Hematopoietic multipotent progenitor cell (in vitro differentiated cells): ENCODE results near the gene LMAN2L. TPM values are rescaled to one million over a fixed set of nuclear protein-coding genes. Genes with fewer than 3 reads are reported as not detected.

Experiments
- DNase-seq, 3 donors: peaks; one replicate each; pipeline ENCODE4 v3.0.0-alpha.2; 2011 to 2015; ENCODE audit warnings: low read depth in 2 of 3, low spot score in 2 of 3
- total RNA-seq: library from RNA; depleted of rRNA; stranded (reverse); fragments of >200 nt; gene quantifications from one replicate; pipeline ENCODE4 v1.2.3, GENCODE V29; 2012

The LMAN2L gene
- total RNA-seq, 1 donor, result 19.7 TPM

DNA sequence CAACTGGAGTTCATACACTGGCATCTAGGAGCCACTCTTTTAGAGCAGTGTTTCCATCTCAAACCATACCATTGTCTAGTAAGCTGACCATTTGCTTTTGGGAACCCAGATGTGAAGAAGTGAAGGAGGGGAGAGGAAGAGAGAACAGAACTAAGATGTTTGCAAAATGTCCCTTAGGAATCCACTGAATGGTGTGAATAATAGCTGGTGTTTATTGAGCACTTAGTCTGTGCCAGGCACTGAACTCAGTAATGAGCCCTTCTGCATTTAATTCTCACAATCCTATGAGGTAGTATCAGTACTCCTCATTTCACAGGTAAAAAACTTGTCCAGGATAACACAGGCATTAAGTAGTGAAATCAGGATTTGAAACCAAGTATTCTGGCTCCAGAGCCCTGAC lies 23.5 kb downstream of the LMAN2L start:
- no peak for DNase-seq

DNA sequence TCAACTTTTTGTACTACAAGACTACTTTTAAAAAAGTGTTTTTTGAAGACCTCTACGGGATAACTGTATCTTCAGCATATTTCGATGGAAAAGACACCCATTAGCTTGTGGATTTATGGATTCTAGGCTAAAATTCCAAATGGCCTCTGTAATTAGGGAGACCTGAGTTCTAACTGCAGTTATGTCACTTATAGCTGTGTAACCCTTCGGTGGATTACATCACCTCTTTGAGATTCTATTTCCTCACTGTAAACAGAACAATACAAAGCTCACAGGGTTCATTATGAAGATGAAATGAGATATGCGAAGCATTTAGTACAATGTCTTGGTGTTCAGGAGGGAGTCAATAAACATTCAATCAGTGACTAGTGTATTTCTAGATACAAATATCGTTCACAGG lies 24.2 kb downstream of the LMAN2L start:
- DNase-seq, result no peak

DNA sequence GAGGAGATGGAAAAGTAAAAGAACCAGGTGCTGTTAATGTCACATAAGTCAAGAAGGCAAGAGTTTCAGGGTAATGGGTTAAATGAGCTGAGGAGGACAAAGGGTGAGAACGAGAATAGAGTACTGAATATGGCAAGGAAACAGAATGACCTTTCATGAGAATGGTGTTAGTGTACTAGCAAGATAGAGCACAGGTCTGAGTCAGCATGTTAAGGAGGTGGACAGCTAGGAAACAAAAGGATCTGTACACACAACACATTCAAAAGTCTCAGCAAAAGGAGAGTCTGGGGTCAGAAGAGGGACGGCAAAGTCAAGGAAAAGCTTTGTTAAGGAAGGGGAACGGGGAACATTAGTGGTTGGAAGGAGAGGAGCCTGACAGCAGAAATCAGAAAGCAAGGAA lies 28.9 kb downstream of the LMAN2L start:
- no peak for DNase-seq

DNA sequence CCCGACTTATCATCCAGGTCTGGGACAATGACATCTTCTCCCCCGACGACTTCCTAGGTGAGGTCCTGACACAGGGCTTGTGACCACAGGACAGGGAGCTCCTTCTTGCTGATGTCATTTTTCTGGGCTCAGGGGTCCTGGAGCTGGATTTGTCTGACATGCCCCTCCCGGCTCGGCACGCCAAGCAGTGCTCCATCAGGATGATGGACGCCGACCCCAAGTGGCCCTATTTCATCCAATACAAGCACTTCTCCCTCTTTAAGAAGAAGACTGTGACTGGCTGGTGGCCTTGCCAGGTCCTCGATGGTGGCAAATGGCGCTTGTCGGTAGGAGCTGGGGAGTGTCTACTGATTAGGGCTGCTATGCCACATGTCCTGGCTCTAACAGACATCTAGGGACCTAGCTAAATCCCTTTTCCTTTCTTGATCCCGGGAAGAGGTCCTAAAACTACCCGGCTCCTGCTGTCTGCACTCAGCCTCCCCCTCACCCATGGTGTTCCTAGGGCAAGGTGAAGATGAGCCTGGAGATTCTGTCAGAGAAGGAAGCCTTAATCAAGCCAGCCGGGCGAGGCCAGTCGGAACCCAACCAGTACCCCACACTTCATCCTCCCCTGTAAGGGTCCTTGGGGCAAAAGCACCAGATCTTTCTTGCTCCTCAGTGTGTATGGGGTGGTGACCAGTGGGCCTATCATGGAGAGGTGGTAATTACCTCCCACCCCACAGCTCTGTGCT lies 36.7 kb downstream of the LMAN2L start:
- no peak for DNase-seq

DNA sequence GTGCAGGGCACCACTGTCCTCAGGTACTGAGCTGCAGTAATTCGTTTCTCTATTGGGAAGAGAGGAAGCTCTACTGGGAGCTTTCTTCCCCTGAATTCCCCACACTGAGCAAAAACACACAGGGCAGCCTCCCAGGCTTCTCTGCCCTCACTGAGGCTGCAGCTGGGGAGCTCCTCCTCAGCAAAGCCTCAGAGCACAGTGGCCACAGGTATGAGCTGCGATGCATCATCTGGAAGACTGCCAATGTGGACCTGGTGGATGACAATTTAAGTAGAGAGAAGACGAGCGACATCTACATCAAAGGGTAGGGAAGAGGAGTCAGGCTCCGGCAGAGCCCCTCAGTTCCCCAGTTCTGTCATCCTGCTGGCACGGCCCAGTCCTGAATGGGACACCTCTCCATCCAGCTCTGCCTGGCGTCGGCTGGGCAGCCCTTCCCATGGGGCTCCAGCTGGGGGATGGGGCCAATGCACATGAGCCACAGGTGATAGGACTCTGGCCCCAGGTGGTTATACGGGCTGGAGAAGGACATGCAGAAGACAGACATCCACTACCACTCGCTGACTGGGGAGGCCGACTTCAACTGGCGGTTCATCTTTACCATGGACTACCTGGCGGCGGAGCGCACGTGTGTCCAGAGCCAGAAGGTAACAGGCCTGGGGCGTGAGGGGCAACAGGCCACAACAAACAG lies 37.6 kb downstream of the LMAN2L start:
- DNase-seq, result no peak

DNA sequence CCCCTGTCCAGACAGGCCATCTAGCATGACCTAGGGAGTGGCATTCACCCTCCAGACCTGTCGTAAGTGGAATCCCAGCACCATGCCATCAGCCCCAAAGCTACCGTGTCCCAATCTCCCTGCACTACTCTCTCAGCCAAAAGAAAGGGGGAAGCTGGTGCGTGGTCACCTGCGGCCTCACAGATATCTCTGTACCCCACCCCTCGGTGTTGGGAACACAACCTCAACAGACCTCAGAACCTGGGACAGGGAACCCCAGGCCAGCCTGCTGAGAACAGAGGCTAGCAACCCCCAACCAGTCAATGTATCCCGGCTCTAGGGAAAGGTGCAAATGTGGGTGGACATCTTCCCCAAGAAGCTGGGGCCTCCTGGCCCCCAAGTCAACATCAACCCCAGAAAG lies 38.2 kb downstream of the LMAN2L start:
- no peak for DNase-seq

- DNase-seq, result no peak
Observed at GRCh38 chr2:96700086-96700485, 39.8 kb downstream of the LMAN2L start.

DNA sequence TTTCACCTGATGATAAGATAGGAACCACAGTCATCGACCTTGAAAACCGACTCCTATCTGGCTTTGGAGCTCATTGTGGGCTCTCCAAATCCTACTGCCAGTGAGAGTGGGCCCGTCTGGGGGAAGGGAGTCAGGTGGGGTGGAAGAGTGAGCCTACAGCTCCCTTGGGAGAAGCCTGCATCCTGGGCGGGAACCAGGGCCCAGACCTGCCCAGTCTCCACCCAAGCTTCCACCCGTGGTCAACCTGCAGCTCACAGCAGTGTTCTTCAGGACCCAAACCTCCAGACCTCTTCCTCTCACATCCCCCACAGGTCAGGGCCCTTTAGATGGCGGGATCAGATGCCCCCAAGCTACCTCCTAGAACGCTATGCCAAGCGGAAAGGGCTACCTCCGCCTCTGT lies 40.2 kb downstream of the LMAN2L start:
- DNase-seq, result no peak

GRCh38 chr2:96699021-96699420 lies 40.8 kb downstream of the LMAN2L start:
- no peak for DNase-seq

GRCh38 chr2:96698221-96698861 lies 41.5 kb downstream of the LMAN2L start:
- no peak for DNase-seq

DNA sequence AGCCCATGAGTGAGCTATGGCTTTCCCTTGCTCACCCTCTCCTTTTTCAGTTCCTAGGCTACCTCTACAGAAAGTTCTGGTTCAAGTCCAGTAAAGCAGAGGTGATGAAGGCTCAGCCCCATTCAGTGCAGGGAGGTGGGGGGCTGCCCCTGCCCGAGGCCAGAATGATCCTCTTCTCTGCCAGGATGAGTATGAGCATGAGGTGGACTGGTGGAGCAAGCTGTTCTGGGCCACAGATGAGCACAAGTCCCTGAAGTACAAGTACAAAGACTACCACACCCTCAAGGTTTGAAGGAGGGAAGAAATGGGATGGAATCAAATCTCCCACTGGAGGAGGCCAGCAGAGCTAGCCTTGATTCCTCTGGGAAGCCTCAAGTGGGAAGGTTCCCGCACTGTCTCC lies 42.4 kb downstream of the LMAN2L start:
- DNase-seq, result no peak

- no peak for DNase-seq
Observed at GRCh38 chr2:96695602-96696001, 44.3 kb downstream of the LMAN2L start.

DNA sequence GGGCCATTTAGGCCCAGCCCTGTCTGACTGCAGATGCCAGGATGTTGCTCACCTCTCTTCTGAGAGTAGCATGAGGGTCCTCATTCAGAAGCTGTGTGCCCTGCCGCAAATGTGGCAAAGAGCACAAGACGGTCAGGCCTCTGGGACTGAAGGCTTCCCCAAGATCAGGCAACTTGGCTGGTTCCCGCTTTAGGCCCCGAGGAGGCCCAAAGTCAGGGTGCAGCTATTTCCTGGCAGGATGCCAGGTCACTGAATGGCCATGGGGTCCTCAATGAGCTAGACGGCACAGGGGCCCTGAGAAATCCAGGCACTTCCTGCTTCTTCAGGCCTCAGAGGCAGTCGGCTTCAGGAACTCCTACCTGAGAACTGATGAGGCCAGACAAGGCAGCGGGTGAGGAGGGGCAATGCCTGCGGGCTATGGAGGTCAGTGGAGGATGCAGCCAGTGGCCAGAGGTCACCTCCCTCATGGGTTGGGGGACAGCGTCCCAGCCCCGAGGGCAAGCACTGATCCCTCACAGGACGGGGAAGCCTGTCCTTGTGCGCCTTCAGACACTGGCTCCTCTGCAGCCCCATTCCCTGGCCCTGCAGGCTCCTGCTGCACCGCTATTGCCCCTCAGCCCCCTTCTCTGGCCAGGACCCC lies 44.9 kb downstream of the LMAN2L start:
- peak in 1 of 3 donors; percentile 15 for DNase-seq

DNA sequence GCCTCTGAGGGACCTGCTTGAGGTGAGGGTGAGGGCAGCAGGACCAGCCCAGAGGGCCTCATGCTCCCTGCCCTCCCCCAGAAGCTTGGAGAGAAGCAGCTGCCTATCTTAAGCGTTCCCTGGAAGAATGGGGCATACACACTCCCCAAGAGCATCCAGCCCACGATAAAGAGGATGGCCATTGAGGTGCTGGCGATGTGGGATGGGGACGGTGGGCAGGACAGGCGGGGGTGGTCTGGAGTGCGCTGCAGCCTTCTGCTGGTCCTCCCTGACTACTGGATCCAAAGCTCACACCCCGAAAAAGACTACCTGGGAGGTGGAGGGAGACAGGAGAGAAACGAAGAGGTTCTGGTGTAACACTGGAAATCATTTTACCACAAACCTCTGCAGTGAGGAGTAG lies 45.6 kb downstream of the LMAN2L start:
- no peak for DNase-seq

DNA sequence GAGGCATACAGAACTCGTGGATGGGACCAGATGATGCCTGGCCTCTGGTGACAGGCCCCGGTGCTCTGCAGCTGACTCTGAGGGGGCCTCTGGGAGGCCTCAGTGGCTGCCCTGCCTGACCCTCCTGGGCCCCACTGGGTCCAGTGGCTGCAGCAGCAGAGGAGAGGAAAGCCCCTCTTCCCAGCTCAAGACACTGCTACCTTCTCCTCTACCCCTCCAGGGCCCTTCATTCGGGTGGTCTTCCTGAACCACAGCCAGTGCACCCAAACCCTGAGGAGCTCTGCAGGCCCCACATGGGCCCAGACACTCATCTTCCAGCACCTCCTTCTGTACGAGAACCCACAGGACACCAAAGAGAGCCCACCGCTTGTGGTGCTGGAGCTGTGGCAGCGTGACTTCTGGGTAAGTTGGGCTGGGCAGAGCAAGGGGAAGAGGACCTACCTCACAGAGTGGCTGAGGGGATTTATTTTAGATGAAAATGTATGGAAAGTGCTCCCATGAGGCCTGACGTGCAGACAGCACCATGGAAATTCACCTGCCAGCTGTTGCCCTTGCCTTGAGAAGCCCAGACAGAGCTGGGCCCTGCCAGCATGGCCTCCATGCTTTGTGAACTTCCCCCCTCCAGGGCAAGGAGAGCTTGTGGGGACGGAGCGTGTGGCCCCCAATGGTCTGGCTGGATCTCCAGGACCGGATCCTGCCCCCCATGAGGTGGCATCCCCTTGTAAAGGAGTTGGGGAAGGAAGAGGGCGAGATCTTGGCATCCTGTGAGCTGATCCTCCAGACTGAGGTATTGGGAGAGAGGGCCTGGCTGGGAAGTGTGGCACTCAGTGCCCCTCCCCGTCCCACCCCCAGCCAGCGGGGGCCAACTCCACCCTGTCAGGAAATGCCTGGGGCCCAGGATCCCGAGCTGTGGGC lies 46.3 kb downstream of the LMAN2L start:
- DNase-seq, result no peak

DNA sequence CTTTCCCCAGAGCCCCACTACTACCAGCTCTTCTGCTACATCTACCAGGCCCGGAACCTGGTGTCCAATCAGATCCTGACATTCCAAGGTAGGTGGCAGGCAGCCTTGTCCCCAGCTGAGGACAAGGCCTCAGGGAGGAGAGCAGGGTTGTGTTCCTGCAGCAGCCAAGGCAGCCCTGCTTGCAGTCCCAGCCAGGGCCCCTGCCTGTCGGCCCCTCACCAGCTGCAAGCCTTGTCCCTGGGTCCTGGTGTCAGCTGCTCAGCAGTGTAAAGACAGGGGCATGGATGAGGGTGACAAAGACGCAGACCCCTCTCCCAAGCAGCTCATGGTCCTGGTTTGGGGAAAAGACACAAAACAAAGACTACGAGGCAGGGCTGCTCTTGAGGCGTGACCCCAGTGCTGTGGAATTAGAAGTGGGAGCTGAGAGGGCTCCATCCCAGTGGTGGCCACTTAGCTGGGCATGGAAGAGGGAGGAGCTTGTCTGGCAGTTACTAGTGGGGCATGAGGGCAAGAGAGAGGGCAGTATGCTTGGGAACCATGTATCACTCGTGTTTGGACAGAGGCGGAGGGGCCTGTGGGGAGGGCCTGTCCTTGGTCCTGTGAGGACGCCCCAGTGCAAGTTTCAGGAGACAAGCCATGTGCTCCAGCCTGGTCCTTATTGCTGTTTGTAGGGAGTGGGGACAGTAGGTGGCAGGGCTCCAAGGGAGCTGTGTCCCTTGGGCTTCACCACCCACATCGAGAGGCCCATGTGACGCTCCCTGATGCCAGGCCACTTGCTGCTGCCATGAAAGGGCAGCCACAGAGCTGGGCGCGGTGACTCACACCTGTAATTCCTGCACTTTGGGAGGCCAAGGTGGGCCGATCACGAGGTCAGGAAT lies 47.5 kb downstream of the LMAN2L start:
- no peak for DNase-seq

DNA sequence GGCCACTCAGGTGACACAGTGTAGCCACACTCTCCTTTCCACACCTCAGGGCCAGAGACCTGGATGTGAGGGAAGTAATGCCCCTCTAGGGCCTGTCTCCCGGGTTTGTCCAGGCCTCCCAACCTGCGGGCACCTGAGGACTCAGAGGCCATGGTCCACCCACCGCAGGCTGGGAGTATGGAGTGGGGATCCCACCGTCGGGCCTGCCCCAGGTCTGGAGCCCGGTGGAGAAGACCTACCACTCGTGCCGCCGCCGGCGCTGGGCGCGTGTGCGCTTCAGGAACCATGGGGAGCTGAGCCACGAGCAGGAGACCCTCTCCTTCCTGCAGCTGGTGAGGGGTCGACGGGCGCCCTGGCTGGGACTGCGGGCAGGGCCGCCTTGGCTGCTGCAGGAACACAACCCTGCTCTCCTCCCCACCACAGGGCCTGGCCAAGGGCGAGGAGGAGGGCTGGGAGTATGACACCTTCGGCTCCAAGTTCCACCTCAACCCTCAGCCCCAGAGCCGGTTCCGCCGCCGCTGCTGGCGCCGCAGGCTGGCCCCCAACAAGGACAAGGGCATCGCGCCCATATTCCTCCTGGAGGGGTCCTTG lies 48.7 kb downstream of the LMAN2L start:
- no peak for DNase-seq

DNA sequence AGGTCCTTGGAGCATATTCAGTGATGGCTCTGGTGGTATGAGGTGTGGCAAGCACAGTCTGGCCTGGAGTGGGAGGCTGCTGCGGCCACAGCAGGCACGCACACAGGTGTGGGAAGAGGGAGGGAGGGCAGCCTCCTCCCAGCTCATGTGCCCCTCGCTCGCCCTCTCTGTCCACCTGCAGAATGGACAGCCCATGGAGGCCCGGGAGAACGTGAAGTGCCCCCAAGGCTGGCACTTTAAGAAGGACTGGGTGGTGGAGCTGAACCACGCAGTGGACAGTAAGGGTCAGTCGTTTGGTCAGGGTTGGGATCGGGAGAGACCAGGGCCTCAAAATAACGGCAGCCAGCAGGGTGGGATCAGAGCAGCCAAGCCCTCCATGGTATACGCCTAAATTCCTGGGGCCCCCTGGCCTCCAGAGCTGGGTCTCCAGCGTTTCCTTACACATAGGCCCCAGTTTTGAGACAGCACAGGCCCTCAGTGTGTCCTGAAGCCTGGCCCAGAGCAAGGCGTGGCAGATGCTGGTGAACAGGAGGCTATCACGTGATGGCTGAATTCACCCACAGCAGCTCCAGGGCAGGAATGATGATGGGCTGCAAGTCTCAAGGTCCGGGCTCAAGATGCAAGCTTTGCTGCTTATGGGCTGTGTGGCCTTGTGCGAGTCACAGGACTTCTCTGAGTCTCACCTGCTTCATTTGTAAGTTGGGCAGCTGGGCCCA lies 49.4 kb downstream of the LMAN2L start:
- no peak for DNase-seq
